HepG2 (cell line): Measurements from ENCODE around the gene ZDHHC14. TPM values are rescaled to one million over a fixed set of nuclear protein-coding genes. Genes with fewer than 3 reads are reported as not detected.

Experiments used
- BCL3 ChIP-seq: sonication (generic); formaldehyde crosslinking; IDR thresholded peaks from 2 replicates; pipeline ENCODE4 v1.5.1; 2020; ENCODE audit warnings: mild to moderate bottlenecking, missing genetic modification reagents, moderate library complexity
- BCLAF1 ChIP-seq: fragments of 450-650 bp; IDR thresholded peaks from 2 replicates; pipeline ENCODE4 v1.6.1; 2017; ENCODE audit warnings: mild to moderate bottlenecking
- BRD4 ChIP-seq: sonication (generic); formaldehyde crosslinking; IDR thresholded peaks from 2 replicates; pipeline ENCODE4 v1.4.0; 2020; ENCODE audit warnings: missing genetic modification reagents
- HMGXB4 ChIP-seq, 2 experiments: sonication (generic) in 1 of 2; formaldehyde crosslinking in 1 of 2; IDR thresholded peaks; 2 replicates each; pipeline versions ENCODE4 v1.4.0 to v1.6.1; 2018 to 2020; ENCODE audit warnings: missing genetic modification reagents in 2 of 2, borderline replicate concordance in 1 of 2, low read depth in 1 of 2, mild to moderate bottlenecking in 1 of 2, missing biosample characterization in 1 of 2
- HOMEZ ChIP-seq: IDR thresholded peaks from 2 replicates; pipeline ENCODE4 v1.6.1; 2016; ENCODE audit warnings: low read depth
- MIER2 ChIP-seq: IDR thresholded peaks from 2 replicates; pipeline ENCODE4 v1.6.1; 2016; ENCODE audit warnings: missing biosample characterization, missing genetic modification reagents
- MTA3 ChIP-seq: sonication (generic); formaldehyde crosslinking; IDR thresholded peaks from 2 replicates; pipeline ENCODE4 v1.4.0; 2020; ENCODE audit warnings: missing genetic modification reagents
- NFE2 ChIP-seq: sonication (generic); formaldehyde crosslinking; IDR thresholded peaks from 2 replicates; pipeline ENCODE4 v1.4.0; 2020; ENCODE audit warnings: missing genetic modification reagents
- REST ChIP-seq, 2 experiments: IDR thresholded peaks; 2 replicates each; pipeline ENCODE4 v1.6.1; 2011 to 2012; ENCODE audit warnings: low read length in 2 of 2, borderline replicate concordance in 1 of 2, low read depth in 1 of 2, mild to moderate bottlenecking in 1 of 2, moderate library complexity in 1 of 2
- SUZ12 ChIP-seq: fragments of 150-350 bp; IDR thresholded peaks from 2 replicates; pipeline ENCODE4 v1.6.1; 2014; ENCODE audit warnings: low read depth, low read length
- XRCC5 ChIP-seq: fragments of 200-400 bp; formaldehyde crosslinking; optimal IDR thresholded peaks from 2 replicates; pipeline ENCODE3; 2017; ENCODE audit warnings: mild to moderate bottlenecking, low read length
- ZBTB7A ChIP-seq: sonication (generic); formaldehyde crosslinking; IDR thresholded peaks from 2 replicates; pipeline ENCODE4 v1.8.0; 2022; ENCODE audit warnings: mild to moderate bottlenecking, missing genetic modification reagents
- ZNF580 ChIP-seq: IDR thresholded peaks from 2 replicates; pipeline ENCODE4 v1.6.1; 2016; ENCODE audit warnings: low read depth, borderline replicate concordance
- polyA plus RNA-seq, 8 experiments: library from polyadenylated mRNA; depleted of rRNA in 3 of 8; stranded (reverse) in 7 of 8; unstranded in 1 of 8; fragments of >200 nt; fragmentation: Illumina TruSeq in 4 of 8; extraction: Trizol in 4 of 8; gene quantifications; 2 replicates each; pipeline versions ENCODE4 v1.2.1 to v1.2.3, GENCODE V29; 2011 to 2016; ENCODE audit warnings: low read depth in 4 of 8, missing spikeins in 1 of 8, mixed read lengths in 1 of 8; ENCODE audit not compliant: insufficient read depth in 1 of 8
- total RNA-seq, 5 experiments: library from RNA; depleted of rRNA; stranded (reverse); fragments of >200 nt; fragmentation: Illumina TruSeq; extraction: Trizol; gene quantifications; 2 replicates each; pipeline ENCODE4 v1.2.3, GENCODE V29; 2016; ENCODE audit warnings: low read depth in 1 of 5

The ZDHHC14 gene
- total and polyA plus RNA-seq, 2 of the 13 experiments (the other 11 are each of a cell fraction or from before 2014, with no cell fraction given) = 3.7 to 9.5 TPM

- peak; percentile 68; the same call in 1 of the 2 replicates for TF ChIP-seq HOMEZ (CRISPR knock-in tag)
- TF ChIP-seq MTA3 (CRISPR knock-in tag) = no peak
- TF ChIP-seq REST (IDR thresholded peaks at IDR 0.05; ENCODE audit: borderline replicate concordance in 1 of 2, low read depth in 1 of 2, low read length in 2 of 2) = no peak
- no peak for TF ChIP-seq BCL3 (CRISPR knock-in tag)
- TF ChIP-seq XRCC5 = peak; percentile 31
- TF ChIP-seq SUZ12 = no peak
- no peak for TF ChIP-seq BCLAF1
- no peak for TF ChIP-seq NFE2
- no peak for TF ChIP-seq BRD4 (CRISPR knock-in tag)
- no peak for TF ChIP-seq ZNF580 (CRISPR knock-in tag)
- no peak for TF ChIP-seq MIER2
- TF ChIP-seq ZBTB7A (CRISPR knock-in tag) = no peak
- 0 out of 4 replicates have a peak, but pooled peaks of 1 of the 2 experiments have one; percentile 24 for TF ChIP-seq HMGXB4 (CRISPR knock-in tag; IDR thresholded peaks at IDR 0.05; ENCODE audit: borderline replicate concordance in 1 of 2, low read depth in 1 of 2)
These were observed 53.5 kb downstream of the ZDHHC14 start (continued) for GRCh38 chr6:157434349-157435033.
